NCI-H1417 (cell line): ENCODE data around the gene TMEM229B.
"Not testable (repeated sequence)": the region's sequence is repeated elsewhere in the genome, so short reads cannot be mapped to it uniquely, and the experiment has no call there.

Source experiments
- DNase-seq, 3 experiments: peaks; one replicate each; lab custom pipeline; 2025; lab: John Stamatoyannopoulos, UW

Gene TMEM229B

GRCh38 chr14:67456732-67457131 lies 31.8 kb downstream of the TMEM229B start:
- no peak for DNase-seq

GRCh38 chr14:67453575-67454300 lies 34.8 kb downstream of the TMEM229B start:
- no peak for DNase-seq

DNA sequence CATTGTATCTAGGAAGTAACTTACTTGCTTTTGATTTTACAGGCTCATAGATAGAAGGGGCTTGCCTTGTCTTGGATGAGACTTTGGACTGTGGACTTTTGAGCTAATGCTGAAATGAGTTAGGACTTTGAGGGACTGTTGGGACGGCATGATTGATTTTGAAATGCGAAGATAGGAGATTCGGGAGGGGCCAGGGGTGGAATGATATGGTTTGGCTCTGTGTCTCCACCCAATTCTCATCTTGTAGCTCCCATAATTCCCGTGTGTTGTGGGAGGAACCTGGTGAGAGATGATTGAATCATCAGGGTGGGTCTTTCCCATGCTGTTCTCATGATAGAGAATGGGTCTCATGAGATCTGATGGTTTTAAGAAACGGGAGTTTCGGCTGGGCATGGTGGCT lies 36.9 kb downstream of the TMEM229B start:
- not testable (repeated sequence) for DNase-seq

DNA sequence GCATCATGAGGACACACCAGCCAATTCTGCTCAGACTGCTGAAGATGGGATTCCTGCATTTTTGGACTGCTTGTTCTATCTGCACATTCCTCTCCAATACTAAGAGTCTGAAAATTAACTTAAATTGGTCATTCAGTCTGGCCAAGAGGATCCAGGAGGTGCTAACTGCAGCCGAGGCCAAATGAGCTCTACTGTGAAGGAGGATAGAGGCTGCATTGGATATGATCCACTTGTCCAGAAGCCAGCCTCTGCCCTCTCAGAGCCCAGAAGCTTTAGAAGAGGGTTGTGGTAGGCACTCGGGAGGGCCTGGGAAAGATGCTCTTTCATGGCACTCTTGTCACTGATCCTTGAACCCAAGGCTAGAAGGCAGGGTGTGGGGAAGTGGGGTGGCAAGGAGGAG lies 39.4 kb downstream of the TMEM229B start:
- no peak for DNase-seq

GRCh38 chr14:67447033-67447381 lies 41.5 kb downstream of the TMEM229B start:
- DNase-seq = no peak

GRCh38 chr14:67446371-67447032 lies 42.0 kb downstream of the TMEM229B start:
- no peak for DNase-seq

- no peak for DNase-seq
Observed at GRCh38 chr14:67444395-67444794, 44.1 kb downstream of the TMEM229B start.

GRCh38 chr14:67442139-67442906 lies 46.2 kb downstream of the TMEM229B start:
- peak; percentile 3 to 22 (median 20) for DNase-seq

DNA sequence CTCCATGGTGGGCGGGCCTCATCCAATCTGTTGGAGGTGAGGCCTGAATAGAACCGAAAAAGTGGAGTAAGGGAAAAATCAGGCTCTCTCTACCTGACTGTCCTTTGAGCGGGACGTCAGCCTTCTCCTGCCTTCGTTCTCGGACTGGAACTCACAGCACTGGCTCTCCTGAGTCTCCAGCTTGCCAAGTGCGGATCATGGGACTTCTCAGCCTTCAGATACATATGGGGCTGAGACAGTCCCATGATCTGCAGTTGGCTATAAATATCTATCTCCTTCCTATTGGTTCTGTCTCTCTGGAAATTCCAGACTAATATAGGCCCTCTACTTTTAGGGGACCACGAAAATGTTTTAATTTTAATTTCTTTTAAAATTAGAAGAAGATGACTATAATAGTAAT lies 46.8 kb downstream of the TMEM229B start:
- DNase-seq = no peak

- DNase-seq = no peak
Observed at GRCh38 chr14:67441256-67441655, 47.3 kb downstream of the TMEM229B start.

DNA sequence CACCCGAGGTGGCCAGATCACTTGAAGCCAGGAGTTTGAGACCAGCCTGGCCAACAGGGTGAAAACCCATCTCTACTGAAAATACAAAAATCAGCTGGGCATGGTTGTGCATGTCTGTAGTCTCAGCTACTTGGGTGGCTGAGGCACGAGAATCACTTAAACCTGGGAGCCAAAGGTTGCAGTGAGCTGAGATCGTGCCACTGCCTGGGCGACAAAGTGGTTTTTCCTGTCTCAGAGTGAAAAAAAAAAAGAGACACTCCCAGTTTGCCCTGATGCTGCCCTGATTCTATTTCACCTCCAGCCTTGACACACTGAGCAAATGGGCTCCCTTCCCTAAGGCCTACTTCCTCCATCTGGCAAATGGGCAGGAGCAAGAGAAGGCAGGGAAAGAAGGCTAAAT lies 48.0 kb downstream of the TMEM229B start:
- no peak for DNase-seq

DNA sequence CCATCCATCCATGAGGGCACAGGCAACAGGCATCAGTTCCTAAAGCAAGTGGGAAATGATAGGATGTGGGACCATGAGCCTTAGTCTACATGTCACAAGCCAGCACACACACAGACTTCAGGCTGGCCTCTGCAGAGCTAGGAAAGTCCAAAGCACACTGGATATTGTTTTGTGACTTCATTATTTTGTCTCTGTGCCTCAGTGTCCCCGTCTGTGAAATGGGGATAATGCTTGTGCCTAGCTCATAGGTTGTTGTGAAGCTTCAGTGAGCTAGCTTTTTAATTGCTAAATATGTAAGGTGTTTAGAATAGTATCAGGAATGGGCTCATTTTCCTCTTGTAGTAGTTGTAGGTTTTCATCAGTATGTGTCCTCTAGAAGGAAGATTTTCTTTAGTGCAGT lies 49.6 kb downstream of the TMEM229B start:
- DNase-seq = no peak

- DNase-seq = no peak
Observed at GRCh38 chr14:67436006-67436866, 52.3 kb downstream of the TMEM229B start.

- no peak for DNase-seq
Observed at GRCh38 chr14:67435603-67436002, 52.9 kb downstream of the TMEM229B start.

GRCh38 chr14:67432050-67432564 lies 56.4 kb downstream of the TMEM229B start:
- DNase-seq = no peak

GRCh38 chr14:67429510-67430205 lies 58.9 kb downstream of the TMEM229B start:
- DNase-seq = no peak

GRCh38 chr14:67428501-67429031 lies 60.0 kb downstream of the TMEM229B start:
- no peak for DNase-seq

GRCh38 chr14:67426983-67427606 lies 61.4 kb downstream of the TMEM229B start:
- DNase-seq = peak; percentile 30 to 85 (median 77)

DNA sequence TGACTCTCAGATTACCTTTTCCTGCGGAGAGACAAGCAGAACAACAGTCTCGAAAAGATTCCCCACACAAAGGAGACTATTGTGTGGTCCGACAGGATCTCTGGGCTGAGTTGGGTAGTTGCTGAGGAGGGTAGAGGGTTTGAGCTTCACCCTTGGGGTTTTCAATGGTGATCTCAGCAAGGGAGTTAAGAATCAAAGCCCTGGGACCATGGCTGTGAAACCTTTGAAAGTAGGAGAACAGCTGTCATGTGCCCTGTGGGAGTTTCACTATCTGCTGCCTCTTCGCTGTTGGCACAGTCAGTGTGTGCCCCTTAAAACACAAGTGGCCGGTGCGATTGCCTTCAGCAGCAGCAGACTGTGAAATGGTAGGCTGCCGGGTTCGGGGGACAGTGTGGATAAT lies 62.4 kb downstream of the TMEM229B start:
- DNase-seq = no peak

DNA sequence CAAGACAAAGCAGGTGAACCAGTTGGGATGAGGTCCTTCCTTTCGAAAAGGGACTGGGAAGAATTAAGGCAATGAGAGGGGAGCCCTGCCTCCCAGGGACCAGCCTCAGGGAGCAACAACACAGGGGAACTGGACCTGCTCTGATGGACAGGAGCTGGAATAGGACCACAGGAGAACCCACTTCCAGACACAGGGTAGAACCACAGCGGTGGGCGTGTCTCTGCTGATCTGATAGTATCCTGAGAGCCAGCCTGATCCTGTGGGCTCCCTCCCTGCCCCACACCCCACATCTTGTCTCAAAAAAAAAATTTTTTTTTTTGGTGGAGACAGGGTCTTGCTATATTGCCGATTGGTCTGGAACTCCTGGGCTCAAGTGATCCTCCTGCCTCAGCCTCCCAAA lies 62.9 kb downstream of the TMEM229B start:
- no peak for DNase-seq
